ENCODE measurements around the gene LSS. TPM values are rescaled to one million over a fixed set of nuclear protein-coding genes. Genes with fewer than 3 reads are reported as not detected.
"Not testable (repeated sequence)": the region's sequence is repeated elsewhere in the genome, so short reads cannot be mapped to it uniquely, and the experiment has no call there.

The LSS gene
- total RNA-seq, 2 donors from 2014 or later = 78.1 to 109 TPM

GRCh38 chr21:46181436-46181835 is 47.1 kb downstream of the LSS start:
- Histone ChIP-seq H3K4me1 (ENCODE audit: control insufficient read depth in 1 of 2, low read depth in 2 of 2) (peaks cover 0 to 3% of the 10 kb centered on the region in 2 donors), H3K4me3 (no peak overlapping the region), H3K27ac (no peak overlapping the region), H3K27me3 (replicated peaks; ENCODE audit: insufficient read depth) (no peaks in the 10 kb centered on the region), H3K9me3 (no peaks in the 10 kb centered on the region), H3K36me3 (no peaks in the 10 kb centered on the region)
- ATAC-seq (ENCODE audit: insufficient number of reproducible peaks, low FRiP score, low read depth) = no peak
- no peak for DNase-seq (ENCODE audit: low spot score)
- TF ChIP-seq, protein P1, sequence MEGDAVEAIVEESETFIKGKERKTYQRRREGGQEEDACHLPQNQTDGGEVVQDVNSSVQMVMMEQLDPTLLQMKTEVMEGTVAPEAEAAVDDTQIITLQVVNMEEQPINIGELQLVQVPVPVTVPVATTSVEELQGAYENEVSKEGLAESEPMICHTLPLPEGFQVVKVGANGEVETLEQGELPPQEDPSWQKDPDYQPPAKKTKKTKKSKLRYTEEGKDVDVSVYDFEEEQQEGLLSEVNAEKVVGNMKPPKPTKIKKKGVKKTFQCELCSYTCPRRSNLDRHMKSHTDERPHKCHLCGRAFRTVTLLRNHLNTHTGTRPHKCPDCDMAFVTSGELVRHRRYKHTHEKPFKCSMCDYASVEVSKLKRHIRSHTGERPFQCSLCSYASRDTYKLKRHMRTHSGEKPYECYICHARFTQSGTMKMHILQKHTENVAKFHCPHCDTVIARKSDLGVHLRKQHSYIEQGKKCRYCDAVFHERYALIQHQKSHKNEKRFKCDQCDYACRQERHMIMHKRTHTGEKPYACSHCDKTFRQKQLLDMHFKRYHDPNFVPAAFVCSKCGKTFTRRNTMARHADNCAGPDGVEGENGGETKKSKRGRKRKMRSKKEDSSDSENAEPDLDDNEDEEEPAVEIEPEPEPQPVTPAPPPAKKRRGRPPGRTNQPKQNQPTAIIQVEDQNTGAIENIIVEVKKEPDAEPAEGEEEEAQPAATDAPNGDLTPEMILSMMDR (IDR thresholded peaks at IDR 0.05) = no peak

DNA sequence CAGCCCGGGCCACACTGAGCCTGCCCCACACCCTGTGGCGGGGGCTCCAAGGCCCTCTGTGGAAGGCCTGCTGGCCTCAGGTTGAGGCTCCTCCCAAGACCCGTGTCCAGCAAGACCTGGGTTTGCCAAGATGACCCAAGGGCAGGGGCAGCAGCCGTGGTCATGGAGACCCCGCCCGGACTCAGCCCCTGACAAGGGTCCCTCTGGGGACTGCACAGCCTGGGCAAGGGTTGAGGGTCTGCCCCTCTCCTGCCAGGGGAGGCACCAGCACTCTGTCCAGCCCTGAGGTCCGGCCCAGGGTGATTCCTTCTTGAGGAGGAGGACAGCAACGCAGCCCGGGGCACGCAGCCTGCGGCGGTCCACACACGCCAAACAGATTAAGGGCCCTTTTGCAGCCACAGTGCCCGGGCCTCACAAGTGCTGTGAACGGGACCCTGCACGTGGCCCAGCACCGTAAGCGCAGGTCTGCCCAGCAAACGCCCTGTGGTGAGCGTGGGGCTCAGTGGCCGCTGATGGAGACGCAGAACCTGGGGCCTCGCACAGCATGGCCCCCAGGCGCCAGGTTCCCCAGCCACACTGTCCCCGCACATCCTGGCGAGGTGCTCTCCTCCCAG is 47.7 kb downstream of the LSS start:
- H3K27me3 ChIP-seq (replicated peaks; ENCODE audit: insufficient read depth) = no peaks in the 10 kb centered on the region
- no peaks in the 10 kb centered on the region for H3K9me3 ChIP-seq
- DNase-seq (ENCODE audit: low spot score) (no peak), ATAC-seq (ENCODE audit: insufficient number of reproducible peaks, low FRiP score, low read depth) (no peak)
- TF ChIP-seq, protein P1 (IDR thresholded peaks at IDR 0.05) = no peak
- H3K27ac ChIP-seq = no peak overlapping the region
- peaks cover 0 to 3% of the 10 kb centered on the region in 2 donors for H3K4me1 ChIP-seq (ENCODE audit: control insufficient read depth in 1 of 2, low read depth in 2 of 2)
- H3K4me3 ChIP-seq = no peak overlapping the region
- no peaks in the 10 kb centered on the region for H3K36me3 ChIP-seq

GRCh38 chr21:46180079-46180722 is 48.4 kb downstream of the LSS start:
- DNase-seq (ENCODE audit: low spot score) = no peak
- H3K27me3 ChIP-seq (replicated peaks; ENCODE audit: insufficient read depth) = no peaks in the 10 kb centered on the region
- no peak for ATAC-seq (ENCODE audit: insufficient number of reproducible peaks, low FRiP score, low read depth)
- no peak overlapping the region for H3K4me3 ChIP-seq
- H3K36me3 ChIP-seq = no peaks in the 10 kb centered on the region
- TF ChIP-seq, protein P1 (IDR thresholded peaks at IDR 0.05) = no peak
- H3K27ac ChIP-seq = no peak overlapping the region
- H3K9me3 ChIP-seq = no peaks in the 10 kb centered on the region
- H3K4me1 ChIP-seq (ENCODE audit: control insufficient read depth in 1 of 2, low read depth in 2 of 2) = peaks cover 0 to 3% of the 10 kb centered on the region in 2 donors

DNA sequence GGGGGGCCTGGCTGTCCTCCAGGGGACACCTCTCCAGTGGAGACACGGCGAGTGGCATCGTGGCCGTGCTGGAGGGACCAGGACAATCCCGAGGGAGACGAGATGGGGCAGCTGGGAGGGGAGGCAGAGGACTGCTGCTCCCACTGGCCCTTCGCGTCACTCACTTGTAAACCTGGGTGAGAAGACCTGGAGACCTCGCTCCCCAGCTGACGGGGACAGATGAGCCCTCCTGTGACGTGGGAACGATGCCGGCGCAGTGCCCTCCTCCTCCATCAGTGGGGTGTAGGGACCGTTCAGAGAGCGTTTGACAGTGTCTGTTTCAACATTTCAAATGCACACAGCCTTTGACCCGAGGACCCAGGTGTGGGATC is 48.9 kb downstream of the LSS start:
- TF ChIP-seq, protein P1 (IDR thresholded peaks at IDR 0.05) = no peak
- Histone ChIP-seq H3K36me3 (no peaks in the 10 kb centered on the region), H3K27ac (no peak overlapping the region), H3K4me3 (no peak overlapping the region), H3K9me3 (no peaks in the 10 kb centered on the region), H3K27me3 (replicated peaks; ENCODE audit: insufficient read depth) (no peaks in the 10 kb centered on the region), H3K4me1 (ENCODE audit: control insufficient read depth in 1 of 2, low read depth in 2 of 2) (peaks cover 0 to 3% of the 10 kb centered on the region in 2 donors)
- DNase-seq (ENCODE audit: low spot score) (no peak), ATAC-seq (ENCODE audit: insufficient number of reproducible peaks, low FRiP score, low read depth) (no peak)

- Histone ChIP-seq H3K27me3 (replicated peaks; ENCODE audit: insufficient read depth) (no peaks in the 10 kb centered on the region), H3K9me3 (no peaks in the 10 kb centered on the region), H3K4me3 (no peak overlapping the region), H3K27ac (no peak overlapping the region), H3K36me3 (no peaks in the 10 kb centered on the region), H3K4me1 (ENCODE audit: control insufficient read depth in 1 of 2, low read depth in 2 of 2) (peaks cover 0 to 2% of the 10 kb centered on the region in 2 donors)
- no peak for ATAC-seq (ENCODE audit: insufficient number of reproducible peaks, low FRiP score, low read depth)
- DNase-seq (ENCODE audit: low spot score) = no peak
- TF ChIP-seq, protein P1 (IDR thresholded peaks at IDR 0.05) = no peak
These were observed 49.6 kb downstream of the LSS start for GRCh38 chr21:46178961-46179360.

DNA sequence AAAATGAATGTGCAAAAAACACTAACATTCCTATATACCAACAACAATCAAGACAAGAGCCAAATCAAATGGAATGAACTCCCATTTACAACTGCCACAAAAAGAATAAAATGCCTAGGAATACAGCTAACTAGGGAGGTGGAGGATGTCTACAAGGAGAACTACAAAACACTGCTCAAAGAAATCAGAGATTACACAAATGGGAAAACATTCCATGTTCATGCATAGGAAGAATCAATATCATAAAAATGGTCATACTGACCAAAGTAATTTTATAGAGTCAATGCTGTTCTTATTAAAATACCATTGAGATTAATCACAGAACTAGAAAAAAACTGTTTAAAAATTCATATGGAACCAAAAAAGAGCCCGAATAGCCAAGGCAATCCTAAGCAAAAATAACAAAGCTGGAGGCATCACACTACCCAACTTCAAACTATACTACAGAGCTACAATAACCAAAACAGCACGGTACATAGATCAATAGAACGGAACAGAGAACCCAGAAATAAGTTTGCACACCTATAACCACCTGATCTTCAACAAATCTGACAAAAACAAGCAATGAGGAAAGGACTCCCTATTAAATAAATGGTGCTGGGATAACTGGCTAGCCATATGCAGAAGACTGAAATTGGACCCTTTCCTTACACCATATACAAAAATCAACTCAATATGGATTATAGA is 52.0 kb downstream of the LSS start:
- H3K9me3 ChIP-seq; ATAC-seq (ENCODE audit: insufficient number of reproducible peaks, low FRiP score, low read depth); H3K4me1 ChIP-seq (ENCODE audit: control insufficient read depth in 1 of 2, low read depth in 2 of 2); H3K36me3 ChIP-seq; H3K27ac ChIP-seq; H3K27me3 ChIP-seq (replicated peaks; ENCODE audit: insufficient read depth); H3K4me3 ChIP-seq; DNase-seq (ENCODE audit: low spot score): not testable (repeated sequence)

All from thoracic aorta (tissue), 2 donors.